ENCODE results near the gene DMD. TPM values are rescaled to one million over a fixed set of nuclear protein-coding genes. Genes with fewer than 3 reads are reported as not detected.
A peak's percentile ranks its signal among the peaks of the same experiment; 100 is the strongest.

DMD gene
- total and polyA plus RNA-seq, 2 donors from 2014 or later = 4.2 to 17.9 TPM

DNA sequence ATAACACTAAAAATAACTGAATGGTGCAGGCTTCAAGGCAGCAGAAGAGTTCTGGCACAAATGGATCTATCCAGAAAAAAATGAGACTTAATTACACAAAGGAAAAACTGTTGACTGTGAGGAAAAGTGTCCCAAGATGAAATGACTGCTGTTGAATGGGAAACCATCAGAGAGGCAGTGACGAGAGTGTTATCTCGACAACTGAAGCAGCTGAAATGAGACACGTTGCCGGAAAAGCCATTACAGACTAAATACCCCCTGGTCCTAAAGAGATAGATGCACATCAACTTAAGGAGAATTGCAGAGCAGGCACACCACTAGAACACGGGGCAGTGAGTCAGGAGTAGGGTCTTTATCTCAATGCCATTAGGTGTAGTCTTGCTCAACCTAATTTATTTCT is 277.8 kb downstream of the DMD start:
- no peak for FAIRE-seq
- no peak for DNase-seq
- H3K27me3 ChIP-seq (ENCODE audit: control insufficient read depth, insufficient read depth, low read length) = no peaks in the 10 kb centered on the region
- no peak overlapping the region for H3K27ac ChIP-seq (ENCODE audit: low read depth in 2 of 2, low read length in 2 of 2)
- no peak for TF ChIP-seq CTCF (IDR thresholded peaks at IDR 0.05; ENCODE audit: borderline replicate concordance, extremely low read depth, insufficient read depth)
- H3K4me1 ChIP-seq (ENCODE audit: control insufficient read depth in 2 of 3, insufficient read depth in 2 of 3, low read depth in 1 of 3, low read length in 3 of 3) = no peaks in the 10 kb centered on the region
- intact Hi-C loops (cut with DNase I) = no loop called here
- no peak overlapping the region for H3K9ac ChIP-seq (ENCODE audit: low read length in 3 of 3)
- H3K4me3 ChIP-seq (ENCODE audit: low read length in 3 of 3) = no peak overlapping the region
- no peaks in the 10 kb centered on the region for H3K9me3 ChIP-seq (ENCODE audit: control insufficient read depth in 2 of 3, insufficient read depth in 1 of 3, low read length in 3 of 3)
- H3K36me3 ChIP-seq (ENCODE audit: control insufficient read depth in 2 of 3, insufficient read depth in 3 of 3, low read length in 3 of 3) = no peaks in the 10 kb centered on the region

GRCh38 chrX:32929040-32929439 is 282.3 kb downstream of the DMD start:
- Histone ChIP-seq H3K4me3 (ENCODE audit: low read length in 3 of 3) (no peak overlapping the region), H3K9ac (ENCODE audit: low read length in 3 of 3) (no peak overlapping the region), H3K4me1 (ENCODE audit: control insufficient read depth in 2 of 3, insufficient read depth in 2 of 3, low read depth in 1 of 3, low read length in 3 of 3) (no peaks in the 10 kb centered on the region), H3K9me3 (ENCODE audit: control insufficient read depth in 2 of 3, insufficient read depth in 1 of 3, low read length in 3 of 3) (no peaks in the 10 kb centered on the region), H3K27ac (ENCODE audit: low read depth in 2 of 2, low read length in 2 of 2) (no peak overlapping the region), H3K36me3 (ENCODE audit: control insufficient read depth in 2 of 3, insufficient read depth in 3 of 3, low read length in 3 of 3) (no peaks in the 10 kb centered on the region), H3K27me3 (ENCODE audit: control insufficient read depth, insufficient read depth, low read length) (no peaks in the 10 kb centered on the region)
- intact Hi-C loops (cut with DNase I) = no loop called here
- DNase-seq (no peak), FAIRE-seq (no peak)
- TF ChIP-seq CTCF (IDR thresholded peaks at IDR 0.05; ENCODE audit: borderline replicate concordance, extremely low read depth, insufficient read depth) = no peak

- no peak for DNase-seq
- Histone ChIP-seq H3K27me3 (ENCODE audit: control insufficient read depth, insufficient read depth, low read length) (no peaks in the 10 kb centered on the region), H3K4me1 (ENCODE audit: control insufficient read depth in 2 of 3, insufficient read depth in 2 of 3, low read depth in 1 of 3, low read length in 3 of 3) (no peaks in the 10 kb centered on the region), H3K9me3 (ENCODE audit: control insufficient read depth in 2 of 3, insufficient read depth in 1 of 3, low read length in 3 of 3) (no peaks in the 10 kb centered on the region), H3K27ac (ENCODE audit: low read depth in 2 of 2, low read length in 2 of 2) (no peak overlapping the region), H3K4me3 (ENCODE audit: low read length in 3 of 3) (no peak overlapping the region), H3K36me3 (ENCODE audit: control insufficient read depth in 2 of 3, insufficient read depth in 3 of 3, low read length in 3 of 3) (no peaks in the 10 kb centered on the region), H3K9ac (ENCODE audit: low read length in 3 of 3) (no peak overlapping the region)
- TF ChIP-seq CTCF (IDR thresholded peaks at IDR 0.05; ENCODE audit: borderline replicate concordance, extremely low read depth, insufficient read depth) = no peak
- no peak for FAIRE-seq
- intact Hi-C loops (cut with DNase I) = no loop called here
These were observed 315.3 kb downstream of the DMD start for GRCh38 chrX:32896088-32896487.

- no peak for FAIRE-seq
- H3K27ac ChIP-seq (ENCODE audit: low read depth in 2 of 2, low read length in 2 of 2) = no peak overlapping the region
These were observed 316.7 kb downstream of the DMD start for GRCh38 chrX:32894679-32895078.

More at GRCh38 chrX:32894679-32895078, 316.7 kb downstream of the DMD start:
- intact Hi-C loops (cut with DNase I) = no loop called here
- Histone ChIP-seq H3K27me3 (ENCODE audit: control insufficient read depth, insufficient read depth, low read length) (no peaks in the 10 kb centered on the region), H3K9ac (ENCODE audit: low read length in 3 of 3) (no peak overlapping the region), H3K4me1 (ENCODE audit: control insufficient read depth in 2 of 3, insufficient read depth in 2 of 3, low read depth in 1 of 3, low read length in 3 of 3) (no peaks in the 10 kb centered on the region), H3K4me3 (ENCODE audit: low read length in 3 of 3) (no peak overlapping the region), H3K36me3 (ENCODE audit: control insufficient read depth in 2 of 3, insufficient read depth in 3 of 3, low read length in 3 of 3) (no peaks in the 10 kb centered on the region), H3K9me3 (ENCODE audit: control insufficient read depth in 2 of 3, insufficient read depth in 1 of 3, low read length in 3 of 3) (no peaks in the 10 kb centered on the region)
- DNase-seq = peak in 2 of 5 donors; percentile 7 to 16
- TF ChIP-seq CTCF (IDR thresholded peaks at IDR 0.05; ENCODE audit: borderline replicate concordance, extremely low read depth, insufficient read depth) = no peak

Measured in kidney (tissue), 14 donors.